Transverse colon (tissue), 4 donors: ENCODE data around the gene PKP2. TPM values are rescaled to one million over a fixed set of nuclear protein-coding genes. Genes with fewer than 3 reads are reported as not detected.

ENCODE experiments used
- DNase-seq: peaks from one replicate; pipeline ENCODE4 v3.0.0-alpha.2; 2019
- H3K27ac ChIP-seq, 4 donors: fragments of 200-600 bp; sonication (generic); 2 replicates each; pipeline ENCODE4 v1.5.1; 2016 to 2018; ENCODE audit warnings: inconsistent platforms in 4 of 4
- H3K27me3 ChIP-seq: fragments of 200-600 bp; sonication (generic); 2 replicates; pipeline ENCODE4 v1.5.1; 2017; ENCODE audit warnings: inconsistent platforms
- H3K36me3 ChIP-seq, 4 donors: fragments of 200-600 bp; sonication (generic); 2 replicates each; pipeline ENCODE4 v1.5.1; 2017 to 2019; ENCODE audit warnings: inconsistent platforms in 4 of 4
- H3K4me1 ChIP-seq, 4 donors: fragments of 200-600 bp; sonication (generic); 2 replicates each; pipeline ENCODE4 v1.5.1; 2017 to 2020; ENCODE audit warnings: inconsistent platforms in 4 of 4
- H3K4me3 ChIP-seq, 4 donors: fragments of 200-600 bp; sonication (generic); 1 replicate in 1 of 4; 2 replicates in 3 of 4; pipeline versions ENCODE4 v1.5.1 to v1.6.1; 2017 to 2019; ENCODE audit warnings: inconsistent platforms in 4 of 4
- H3K9me3 ChIP-seq, 2 donors: fragments of 200-600 bp; sonication (generic); 2 replicates each; pipeline ENCODE4 v1.5.1; 2017 to 2019; ENCODE audit warnings: inconsistent platforms in 2 of 2
- CTCF ChIP-seq, 5 experiments: fragments of 200-600 bp in 3 of 5; fragments of 450-650 bp in 2 of 5; sonication (generic) in 3 of 5; IDR thresholded peaks; 1 replicate in 2 of 5; 2 replicates in 3 of 5; pipeline ENCODE4 v1.5.1; 2016 to 2017; ENCODE audit warnings: antibody characterized with exemption in 5 of 5, inconsistent platforms in 3 of 5, mild to moderate bottlenecking in 2 of 5, moderate library complexity in 1 of 5
- EP300 ChIP-seq: sonication (generic); formaldehyde crosslinking; IDR thresholded peaks from one replicate; pipeline ENCODE4 v1.6.1; 2017; ENCODE audit warnings: antibody characterized with exemption, low read depth
- POLR2A ChIP-seq: fragments of 450-650 bp; IDR thresholded peaks from one replicate; pipeline ENCODE4 v1.6.1; 2016; ENCODE audit warnings: antibody characterized with exemption, mild to moderate bottlenecking, moderate library complexity
- POLR2AphosphoS5 ChIP-seq, 3 donors: sonication (generic); formaldehyde crosslinking; IDR thresholded peaks; one replicate each; pipeline ENCODE4 v1.6.1; 2016; ENCODE audit warnings: antibody characterized with exemption in 3 of 3
- WGBS, 2 donors: methylation state at CpG; one replicate each; pipeline ENCODE4 v1.1.5; 2018; ENCODE audit warnings: low coverage in 1 of 2; 5-methylcytosine and 5-hydroxymethylcytosine counted together
- in situ Hi-C, 4 donors: fragments of 200-750 bp; cut with MboI; loops; one replicate each; pipeline versions ENCODE4 v1.15.0 to v1.15.1; 2017; ENCODE audit warnings: low sequenced_read_pairs in 3 of 4, low pct_ligation_motif_present in 1 of 4, low pct_unique_long_range_greater_than_20kb in 1 of 4
- intact Hi-C: fragments of 100-400 bp; cut with DNase I; formaldehyde crosslinking; loops from one replicate; pipeline ENCODE4 v1.15.1; 2023; ENCODE audit warnings: low total_unique reads
- total RNA-seq, 4 donors: library from RNA; depleted of rRNA; stranded (reverse); fragments of >200 nt; gene quantifications; one replicate each; pipeline ENCODE4 v1.1.0, GENCODE V29; 2016

The PKP2 gene
- total RNA-seq, 4 donors from 2014 or later: 92.0 to 253 (median 108) TPM

- Histone ChIP-seq H3K9me3 (no peaks in the 10 kb centered on the region), H3K36me3 (no peaks in the 10 kb centered on the region), H3K27ac (no peak overlapping the region), H3K4me3 (no peak overlapping the region), H3K27me3 (no peaks in the 10 kb centered on the region), H3K4me1 (peaks cover 0 to 17% (median 0%) of the 10 kb centered on the region in 4 donors)
- no peak for DNase-seq
- TF ChIP-seq CTCF (IDR thresholded peaks at IDR 0.05): peak; percentile 38 to 63 (median 47)
- TF ChIP-seq EP300: no peak
- TF ChIP-seq POLR2AphosphoS5 (IDR thresholded peaks at IDR 0.05): no peak
- in situ Hi-C loops: loop anchor here in 3 of 4 donors (10.0 to 25.0 kb wide), 3 partner anchors 93 to 157 kb away; partner anchors contain the start of gene YARS2 (in 2 of the 3)
- intact Hi-C loops: no loop called here
- WGBS, 2 donors: 20 to 42% methylated on average over 9 to 11 of the region's 11 CpGs
These were observed 22.6 kb upstream of the PKP2 start for GRCh38 chr12:32918890-32919801.

GRCh38 chr12:32917094-32917611 is 20.6 kb upstream of the PKP2 start:
- no peaks in the 10 kb centered on the region for H3K36me3 ChIP-seq
- peaks cover 0 to 17% (median 0%) of the 10 kb centered on the region in 4 donors for H3K4me1 ChIP-seq
- no peak overlapping the region for H3K4me3 ChIP-seq
- no peak for DNase-seq
- in situ Hi-C loops: loop anchor here in 3 of 4 donors (10.0 to 25.0 kb wide), 3 partner anchors 95 to 155 kb away; partner anchors contain the start of gene YARS2 (in 2 of the 3)
- no peaks in the 10 kb centered on the region for H3K27me3 ChIP-seq
- H3K27ac ChIP-seq: no peak overlapping the region
- H3K9me3 ChIP-seq: no peaks in the 10 kb centered on the region
- intact Hi-C loops: no loop called here
- TF ChIP-seq POLR2A: no peak
- no peak for TF ChIP-seq EP300
- TF ChIP-seq CTCF (IDR thresholded peaks at IDR 0.05): no peak
- TF ChIP-seq POLR2AphosphoS5 (IDR thresholded peaks at IDR 0.05): no peak

GRCh38 chr12:32907898-32908476 is 11.4 kb upstream of the PKP2 start:
- DNase-seq: peak; percentile 33
- peaks cover 0 to 50% (median 23%) of the 10 kb centered on the region in 4 donors for H3K4me1 ChIP-seq
- no peaks in the 10 kb centered on the region for H3K9me3 ChIP-seq
- no peak overlapping the region for H3K4me3 ChIP-seq
- H3K36me3 ChIP-seq: no peaks in the 10 kb centered on the region
- intact Hi-C loops: no loop called here
- TF ChIP-seq POLR2A (no peak), POLR2AphosphoS5 (IDR thresholded peaks at IDR 0.05) (no peak), EP300 (no peak), CTCF (IDR thresholded peaks at IDR 0.05) (no peak)
- H3K27me3 ChIP-seq: no peaks in the 10 kb centered on the region
- WGBS, 2 donors: 53 to 81% methylated on average over 9 to 10 of the region's 10 CpGs
- H3K27ac ChIP-seq: peak overlapping the region; percentile 73 to 85 (median 78)
- in situ Hi-C loops: loop anchor here in 3 of 4 donors (25.0 kb wide), 2 partner anchors 104 to 146 kb away; partner anchors contain the start of gene YARS2 (in 2 of the 3)

GRCh38 chr12:32907166-32907565 is 10.6 kb upstream of the PKP2 start:
- in situ Hi-C loops: loop anchor here in 3 of 4 donors (25.0 kb wide), 2 partner anchors 105 to 145 kb away; partner anchors contain the start of gene YARS2 (in 2 of the 3)
- no peaks in the 10 kb centered on the region for H3K36me3 ChIP-seq
- no peak overlapping the region for H3K4me3 ChIP-seq
- TF ChIP-seq POLR2A (no peak), CTCF (IDR thresholded peaks at IDR 0.05) (no peak), POLR2AphosphoS5 (IDR thresholded peaks at IDR 0.05) (no peak), EP300 (no peak)
- no peaks in the 10 kb centered on the region for H3K27me3 ChIP-seq
- intact Hi-C loops: no loop called here
- H3K27ac ChIP-seq: peak overlapping the region; percentile 73 to 85 (median 78)
- WGBS, 2 donors: 34 to 40% methylated on average over 2 of the region's 2 CpGs
- peaks cover 0 to 53% (median 28%) of the 10 kb centered on the region in 4 donors for H3K4me1 ChIP-seq
- no peak for DNase-seq
- no peaks in the 10 kb centered on the region for H3K9me3 ChIP-seq
